Effector CD8-positive, alpha-beta T cell (primary cell): Measurements from ENCODE around the gene DCDC2C.
"Not testable (repeated sequence)": the region's sequence is repeated elsewhere in the genome, so short reads cannot be mapped to it uniquely, and the experiment has no call there.

ENCODE experiments used
- DNase-seq: peaks from one replicate; lab custom pipeline; 2025; lab: John Stamatoyannopoulos, UW

Gene DCDC2C

DNA sequence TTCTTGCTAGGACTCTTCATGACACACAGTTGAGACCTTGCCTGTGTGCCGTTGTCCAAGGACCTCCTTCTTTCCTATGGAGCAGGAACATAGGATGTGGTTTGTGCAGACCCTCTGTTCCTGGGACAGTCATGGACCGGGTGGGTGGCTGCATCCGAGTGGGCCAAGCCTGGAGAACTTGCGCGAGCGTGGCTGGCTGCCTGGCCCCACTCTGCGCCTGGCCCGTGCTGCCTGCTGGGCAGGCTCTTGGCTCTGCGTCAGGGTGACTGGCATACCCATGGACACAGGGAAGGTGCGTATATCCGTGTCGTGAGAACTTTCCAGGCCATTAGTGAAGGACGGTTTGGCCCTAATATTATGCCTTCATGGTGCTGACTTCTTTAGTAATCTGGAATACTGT is 68.2 kb downstream of the DCDC2C start:
- DNase-seq = no peak

GRCh38 chr2:3774336-3774735 is 71.0 kb downstream of the DCDC2C start:
- no peak for DNase-seq

DNA sequence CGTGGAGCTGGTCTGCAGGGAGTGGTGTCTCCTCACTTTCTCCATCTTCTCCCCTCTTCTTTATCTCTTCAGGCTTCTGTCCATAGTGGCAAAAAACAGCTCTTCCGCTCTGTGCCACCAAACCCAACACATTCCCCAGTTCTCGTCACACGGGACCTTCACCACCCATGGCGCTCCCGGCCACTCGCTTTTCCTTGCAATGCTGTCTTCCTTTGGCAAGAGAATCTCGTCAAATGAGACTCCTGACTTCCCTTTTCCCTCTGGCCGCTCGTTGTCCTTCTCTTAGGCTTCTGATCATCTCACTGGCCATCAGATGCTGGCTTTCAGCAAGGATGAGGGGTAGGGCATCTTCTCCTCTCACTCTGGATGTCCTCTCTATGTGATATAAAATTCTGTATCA is 72.9 kb downstream of the DCDC2C start:
- DNase-seq = no peak

GRCh38 chr2:3777966-3778365 is 74.6 kb downstream of the DCDC2C start:
- DNase-seq = no peak

- DNase-seq = no peak
Observed at GRCh38 chr2:3778851-3779495, 75.6 kb downstream of the DCDC2C start.

- DNase-seq = no peak
Observed at GRCh38 chr2:3779496-3780049, 76.2 kb downstream of the DCDC2C start.

DNA sequence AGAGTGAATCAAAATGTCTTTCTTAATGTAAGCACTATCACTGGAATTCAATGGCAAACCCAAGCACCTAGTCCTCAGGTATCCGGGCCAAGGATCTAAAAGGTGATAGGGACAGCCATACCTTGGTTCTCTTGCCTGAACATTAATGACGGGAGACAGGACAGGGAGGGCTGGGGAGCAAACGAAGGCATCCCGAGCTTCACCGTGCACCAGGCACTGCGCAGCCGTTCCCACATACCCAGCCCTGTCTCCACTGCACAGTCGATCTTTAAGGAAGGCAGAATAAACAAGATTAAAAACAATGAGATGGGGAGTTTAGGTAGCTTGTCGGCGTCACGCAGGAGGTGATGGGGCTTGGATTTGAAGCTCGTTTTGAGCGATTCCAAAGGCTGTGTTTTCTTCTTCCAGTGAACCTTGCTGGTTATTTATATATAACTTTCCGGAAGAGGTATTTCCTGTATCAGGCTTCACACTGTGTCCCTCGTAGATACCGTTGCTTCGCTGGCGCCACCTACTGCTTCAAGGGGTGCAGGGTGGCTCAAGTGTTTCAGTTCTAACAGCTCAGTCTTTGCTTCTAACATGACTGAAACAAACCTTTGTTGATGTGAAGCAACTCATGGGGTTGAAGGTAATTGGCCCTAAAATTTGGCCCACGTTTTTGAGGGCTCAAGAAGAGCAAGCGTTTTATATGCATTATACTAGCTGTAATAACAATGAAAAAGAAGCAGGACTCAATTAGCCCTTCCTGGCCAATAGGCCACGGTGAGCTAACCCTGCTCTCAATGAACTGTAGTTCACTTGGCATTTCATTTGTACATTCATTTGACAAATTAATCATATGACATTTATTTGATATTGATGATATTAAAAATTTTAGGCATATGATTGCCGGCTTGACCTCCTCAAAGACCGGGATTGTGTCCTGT is 77.4 kb downstream of the DCDC2C start:
- peak; percentile 4 for DNase-seq

GRCh38 chr2:3784731-3785130 is 81.4 kb downstream of the DCDC2C start:
- DNase-seq = no peak

- no peak for DNase-seq
Observed at GRCh38 chr2:3785220-3785889, 82.0 kb downstream of the DCDC2C start.

DNA sequence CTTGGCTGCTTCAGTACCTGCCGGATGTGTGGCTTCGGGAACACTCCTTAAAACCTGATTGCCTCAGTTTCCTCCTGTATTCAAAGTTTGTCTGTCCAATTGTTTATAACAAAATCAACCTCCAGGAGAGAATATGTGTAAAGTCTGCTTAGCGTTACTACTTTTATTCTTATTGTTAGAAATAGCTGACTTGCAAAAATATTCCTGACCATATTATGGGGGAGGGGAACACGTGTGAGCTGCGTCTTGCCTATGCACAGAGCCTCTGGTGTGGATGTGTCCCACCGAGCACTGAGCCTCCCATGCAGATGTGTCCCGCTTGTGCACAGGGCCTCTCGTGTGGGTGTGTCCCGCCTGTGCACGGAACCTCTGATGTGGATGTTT is 82.5 kb downstream of the DCDC2C start:
- no peak for DNase-seq

GRCh38 chr2:3787768-3788167 is 84.4 kb downstream of the DCDC2C start:
- DNase-seq = no peak

DNA sequence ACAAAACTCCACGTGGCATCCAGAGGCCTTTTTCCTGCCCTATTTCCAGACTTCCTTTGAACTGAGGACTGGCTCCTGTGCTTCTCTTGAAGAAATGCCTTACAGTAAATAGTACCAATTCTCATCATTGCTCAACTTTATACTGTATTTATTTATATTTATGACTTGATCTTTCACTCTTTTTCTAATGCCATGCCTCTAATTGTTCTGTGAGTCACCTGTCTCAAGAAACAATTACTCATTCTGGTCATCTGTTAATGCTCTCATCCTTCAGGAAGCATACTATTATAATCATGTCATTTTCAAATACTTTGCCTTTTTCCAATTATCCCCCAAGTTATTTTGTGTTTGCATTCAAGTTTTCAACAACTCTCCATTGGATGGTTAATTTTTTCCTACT is 85.9 kb downstream of the DCDC2C start:
- DNase-seq = no peak

DNA sequence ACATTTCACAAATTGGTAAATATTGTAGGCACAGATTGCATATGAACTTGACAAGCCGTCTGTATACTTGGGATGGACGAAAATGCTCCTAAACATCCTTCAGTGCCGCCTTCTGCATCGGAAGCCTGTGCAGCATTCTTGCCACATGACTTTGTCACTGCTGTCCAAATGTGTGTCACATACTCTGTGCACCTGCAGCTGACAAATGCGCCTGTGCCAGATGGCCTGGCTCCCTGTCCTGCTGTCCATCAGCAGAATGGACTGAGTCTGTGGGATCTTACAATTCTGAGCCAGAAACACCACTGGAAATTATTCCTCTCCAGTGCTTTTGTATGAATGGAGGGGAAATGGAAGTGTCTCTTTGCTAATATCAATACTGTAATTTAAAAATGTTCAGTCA is 89.9 kb downstream of the DCDC2C start:
- no peak for DNase-seq

DNA sequence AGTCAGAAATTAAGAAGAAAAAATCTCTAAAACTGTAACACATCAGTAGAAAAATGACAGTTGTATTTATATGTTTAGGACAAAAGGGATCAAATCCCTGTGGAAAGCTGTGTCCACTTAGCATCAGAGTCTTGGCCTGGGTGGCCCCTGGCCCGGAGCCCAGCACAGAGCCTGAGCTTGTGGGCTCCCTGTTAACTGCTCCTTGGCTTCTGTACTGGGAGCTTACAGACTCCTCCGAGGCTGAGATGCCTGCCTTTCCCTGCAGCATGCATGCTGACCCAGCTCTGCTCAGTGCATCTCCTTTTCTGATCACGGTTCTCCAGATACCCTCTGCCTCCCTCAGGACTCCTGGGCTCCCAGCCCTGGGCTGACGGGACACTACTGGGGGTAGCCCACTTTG is 98.1 kb downstream of the DCDC2C start:
- DNase-seq = no peak

DNA sequence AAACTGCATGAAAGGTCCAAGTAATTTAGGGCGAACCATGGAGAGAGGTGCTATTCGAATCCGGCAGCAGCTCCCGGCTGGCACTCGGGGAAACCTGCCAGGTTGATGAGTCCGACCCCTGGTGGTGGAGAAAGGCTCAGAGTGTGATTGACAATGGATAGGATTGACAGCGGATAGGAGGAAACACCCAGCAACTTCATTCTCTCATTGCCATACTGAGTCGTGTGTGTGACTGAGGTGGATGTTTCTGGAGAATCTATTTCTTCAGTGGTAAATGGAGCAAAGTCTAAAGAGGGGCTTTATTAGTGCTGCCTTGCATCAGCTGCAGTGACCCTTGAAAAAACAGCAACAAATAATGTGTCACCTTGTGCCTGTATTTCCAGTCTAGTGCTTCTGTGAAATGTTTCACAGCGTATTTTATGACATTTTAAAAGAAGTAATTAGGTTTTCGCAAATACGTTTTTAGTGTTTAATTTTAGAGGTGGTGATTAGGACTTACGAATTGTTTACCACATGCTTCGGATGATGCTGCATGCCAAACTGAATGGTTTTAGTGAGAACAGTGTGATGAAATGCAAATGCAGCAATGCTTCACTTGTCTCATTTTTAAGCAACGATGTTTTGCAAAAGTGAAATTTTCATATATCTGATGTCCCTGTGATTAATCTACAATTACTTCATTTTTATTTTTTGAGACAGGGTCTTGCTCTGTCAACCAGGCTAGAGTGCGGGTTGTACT is 102.0 kb downstream of the DCDC2C start:
- DNase-seq = no peak

DNA sequence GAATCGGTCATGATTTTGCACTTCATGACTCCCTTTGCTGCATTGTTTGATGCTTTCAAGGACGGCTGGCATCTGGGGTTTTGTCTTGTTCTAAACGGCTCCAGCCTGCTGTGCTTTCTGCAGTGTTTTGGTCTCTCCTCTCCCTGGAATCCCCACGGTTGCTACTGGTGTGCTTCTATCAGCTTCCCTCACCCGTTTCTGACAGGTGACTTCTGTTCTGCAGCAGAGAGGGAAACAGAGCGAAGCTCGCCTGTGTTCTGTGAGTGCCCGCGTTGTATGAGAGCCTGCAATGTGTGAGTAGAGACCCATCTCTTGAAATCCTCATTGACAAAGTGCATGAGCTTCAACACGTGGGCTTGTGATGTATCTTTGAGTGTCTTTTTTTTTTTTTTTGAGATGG is 102.8 kb downstream of the DCDC2C start:
- no peak for DNase-seq

GRCh38 chr2:3806730-3807129 is 103.4 kb downstream of the DCDC2C start:
- no peak for DNase-seq

- DNase-seq = no peak
Observed at GRCh38 chr2:3807853-3808252, 104.5 kb downstream of the DCDC2C start.

DNA sequence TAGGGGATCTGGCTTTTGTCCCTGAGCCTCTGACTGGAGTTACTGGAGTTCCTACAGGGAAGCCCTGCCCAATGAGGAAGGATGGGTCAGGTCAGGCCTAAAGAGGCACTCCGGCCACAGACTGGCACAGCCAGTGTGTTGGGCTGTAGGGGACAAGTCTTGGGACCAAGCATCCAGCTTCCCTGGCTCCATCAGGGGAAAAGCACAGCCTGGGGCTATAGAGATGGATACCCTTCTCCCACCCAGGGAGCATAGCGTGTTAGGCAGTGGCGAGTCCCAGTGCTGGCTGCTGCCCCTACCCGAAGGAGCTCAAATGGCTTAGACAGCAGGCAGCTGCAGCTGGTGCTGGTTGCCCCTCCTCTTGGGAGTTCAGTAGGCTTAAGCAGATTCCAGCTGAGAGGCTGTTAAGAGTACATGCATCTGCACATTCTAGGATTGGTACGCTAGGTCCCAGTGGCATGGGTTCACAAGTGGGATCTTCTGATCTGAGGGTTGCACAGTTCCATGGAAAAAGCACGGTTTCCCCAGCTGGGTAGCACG is 111.4 kb downstream of the DCDC2C start:
- DNase-seq = no peak

- not testable (repeated sequence) for DNase-seq
Observed at GRCh38 chr2:3817144-3817543, 113.8 kb downstream of the DCDC2C start.

DNA sequence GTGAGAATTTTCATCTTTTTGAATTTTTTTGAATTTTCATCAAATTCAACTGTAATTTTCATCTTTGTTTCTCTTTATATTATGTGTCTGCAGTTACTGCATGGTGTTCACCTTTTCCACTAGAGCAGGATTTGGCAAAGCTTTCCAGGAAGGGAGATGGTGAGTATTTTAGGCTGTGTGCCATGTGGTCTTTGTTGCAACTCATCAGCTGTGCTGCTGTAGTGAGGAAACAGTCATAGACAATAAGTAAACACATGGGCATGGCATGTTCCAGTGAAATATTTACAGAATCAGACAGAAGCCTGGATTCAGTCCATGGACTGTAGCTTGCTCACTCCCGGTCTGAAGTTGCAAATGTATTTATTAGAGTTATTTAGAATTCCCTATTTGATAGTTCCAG is 120.4 kb downstream of the DCDC2C start:
- no peak for DNase-seq
